K562 (cell line): ENCODE data around the gene PTGIS.

Source experiments
- CHD1 ChIP-seq: fragments of 200-600 bp; sonication (generic); IDR thresholded peaks from one replicate; pipeline ENCODE4 v1.6.1; 2012; ENCODE audit warnings: mild to moderate bottlenecking, moderate library complexity, low read length, inconsistent platforms
- FOXJ3 ChIP-seq: sonication (generic); formaldehyde crosslinking; IDR thresholded peaks from 2 replicates; pipeline ENCODE4 v1.4.0; 2020; ENCODE audit warnings: mild to moderate bottlenecking, missing genetic modification reagents
- FOXK2 ChIP-seq, 2 experiments: fragments of 450-650 bp; IDR thresholded peaks in 1 of 2; conservative IDR thresholded peaks in 1 of 2; 2 replicates each; pipeline ENCODE4 v1.6.1; 2016; ENCODE audit warnings: low read depth in 2 of 2, mild to moderate bottlenecking in 1 of 2
- HDAC6 ChIP-seq: IDR thresholded peaks from 2 replicates; pipeline ENCODE4 v1.6.1; 2012; ENCODE audit warnings: low read depth, mild to moderate bottlenecking, control low read depth, inconsistent platforms, low read length, moderate library complexity
- POLR2A ChIP-seq: fragments of 450-650 bp; conservative IDR thresholded peaks from 2 replicates; pipeline ENCODE4 v1.6.1; 2016
- POLR2B ChIP-seq: fragments of 450-650 bp; IDR thresholded peaks from 2 replicates; pipeline ENCODE4 v1.6.1; 2018; ENCODE audit warnings: low read depth; ENCODE audit not compliant: partially characterized antibody
- PRPF4 ChIP-seq: fragments of 200-400 bp; formaldehyde crosslinking; IDR thresholded peaks from one replicate; pipeline ENCODE4 v1.6.1; 2017; ENCODE audit warnings: low read length, low read depth, mild to moderate bottlenecking; ENCODE audit not compliant: insufficient read depth, poor library complexity, severe bottlenecking
- TAF1 ChIP-seq: IDR thresholded peaks from 2 replicates; pipeline ENCODE4 v1.6.1; 2011; ENCODE audit warnings: mild to moderate bottlenecking, low read length, moderate library complexity; ENCODE audit not compliant: insufficient read depth, control insufficient read depth, severe bottlenecking; ENCODE audit errors: extremely low read depth
- TF ChIP-seq, protein P1 (sequence below), 3 experiments: IDR thresholded peaks in 2 of 3; conservative IDR thresholded peaks in 1 of 3; 2 replicates each; pipeline ENCODE4 v1.5.1; 2011 to 2012; ENCODE audit warnings: low read length in 3 of 3, mild to moderate bottlenecking in 3 of 3, control low read depth in 2 of 3, improper control_type of control experiment in 1 of 3, inconsistent platforms in 1 of 3, low read depth in 1 of 3, mixed read lengths in 1 of 3, moderate library complexity in 1 of 3; ENCODE audit not compliant: insufficient read depth in 2 of 3
- TF ChIP-seq, protein P2 (sequence below): fragments of 200-600 bp; sonication (generic); IDR thresholded peaks from one replicate; pipeline ENCODE4 v1.6.1; 2012; ENCODE audit warnings: mild to moderate bottlenecking, low read depth, low read length, inconsistent platforms
- TF ChIP-seq, protein P3 (sequence below): fragments of 250-450 bp; sonication (Bioruptor Pico); IDR thresholded peaks from 2 replicates; pipeline ENCODE4 v1.4.0; 2020; ENCODE audit warnings: mild to moderate bottlenecking
- TF ChIP-seq, protein P4 (sequence below): IDR thresholded peaks from 2 replicates; pipeline ENCODE4 v1.6.1; 2016; ENCODE audit warnings: missing genetic modification characterization, missing compliant biosample characterization

DNA sequence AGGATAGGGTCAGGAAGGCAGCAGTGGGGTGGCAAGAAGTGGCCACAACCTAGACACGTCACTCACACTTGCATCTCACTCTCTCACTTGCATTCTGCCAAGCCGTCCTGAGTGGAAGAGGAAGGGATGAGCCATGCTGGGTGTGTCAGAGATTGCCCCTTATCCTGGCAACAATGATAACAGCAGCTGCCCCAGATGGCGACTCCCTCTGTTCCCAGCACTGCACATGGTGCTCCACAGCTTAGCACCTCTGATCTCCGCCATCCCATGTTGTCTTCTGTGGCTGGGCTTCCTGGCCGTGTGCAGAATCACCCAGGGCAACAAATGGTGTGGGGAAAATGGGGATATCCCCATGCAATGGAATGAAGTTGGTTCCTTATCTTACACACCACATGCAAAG is 96.5 kb downstream of the PTGIS start:
- TF ChIP-seq, protein P1, sequence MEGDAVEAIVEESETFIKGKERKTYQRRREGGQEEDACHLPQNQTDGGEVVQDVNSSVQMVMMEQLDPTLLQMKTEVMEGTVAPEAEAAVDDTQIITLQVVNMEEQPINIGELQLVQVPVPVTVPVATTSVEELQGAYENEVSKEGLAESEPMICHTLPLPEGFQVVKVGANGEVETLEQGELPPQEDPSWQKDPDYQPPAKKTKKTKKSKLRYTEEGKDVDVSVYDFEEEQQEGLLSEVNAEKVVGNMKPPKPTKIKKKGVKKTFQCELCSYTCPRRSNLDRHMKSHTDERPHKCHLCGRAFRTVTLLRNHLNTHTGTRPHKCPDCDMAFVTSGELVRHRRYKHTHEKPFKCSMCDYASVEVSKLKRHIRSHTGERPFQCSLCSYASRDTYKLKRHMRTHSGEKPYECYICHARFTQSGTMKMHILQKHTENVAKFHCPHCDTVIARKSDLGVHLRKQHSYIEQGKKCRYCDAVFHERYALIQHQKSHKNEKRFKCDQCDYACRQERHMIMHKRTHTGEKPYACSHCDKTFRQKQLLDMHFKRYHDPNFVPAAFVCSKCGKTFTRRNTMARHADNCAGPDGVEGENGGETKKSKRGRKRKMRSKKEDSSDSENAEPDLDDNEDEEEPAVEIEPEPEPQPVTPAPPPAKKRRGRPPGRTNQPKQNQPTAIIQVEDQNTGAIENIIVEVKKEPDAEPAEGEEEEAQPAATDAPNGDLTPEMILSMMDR (IDR thresholded peaks at IDR 0.05 in 2 of 3, conservative IDR thresholded peaks at IDR 0.05 in 1 of 3; ENCODE audit: insufficient read depth in 2 of 3, low read depth in 1 of 3, low read length in 3 of 3) = no peak
- TF ChIP-seq HDAC6 (no peak), TAF1 (no peak), POLR2A (no peak), PRPF4 (no peak), FOXJ3 (CRISPR knock-in tag) (no peak), FOXK2 (conservative IDR thresholded peaks at IDR 0.05 in 1 of 2, IDR thresholded peaks at IDR 0.05 in 1 of 2; ENCODE audit: low read depth in 2 of 2) (no peak), POLR2B (no peak), CHD1 (no peak)
- TF ChIP-seq, protein P2, sequence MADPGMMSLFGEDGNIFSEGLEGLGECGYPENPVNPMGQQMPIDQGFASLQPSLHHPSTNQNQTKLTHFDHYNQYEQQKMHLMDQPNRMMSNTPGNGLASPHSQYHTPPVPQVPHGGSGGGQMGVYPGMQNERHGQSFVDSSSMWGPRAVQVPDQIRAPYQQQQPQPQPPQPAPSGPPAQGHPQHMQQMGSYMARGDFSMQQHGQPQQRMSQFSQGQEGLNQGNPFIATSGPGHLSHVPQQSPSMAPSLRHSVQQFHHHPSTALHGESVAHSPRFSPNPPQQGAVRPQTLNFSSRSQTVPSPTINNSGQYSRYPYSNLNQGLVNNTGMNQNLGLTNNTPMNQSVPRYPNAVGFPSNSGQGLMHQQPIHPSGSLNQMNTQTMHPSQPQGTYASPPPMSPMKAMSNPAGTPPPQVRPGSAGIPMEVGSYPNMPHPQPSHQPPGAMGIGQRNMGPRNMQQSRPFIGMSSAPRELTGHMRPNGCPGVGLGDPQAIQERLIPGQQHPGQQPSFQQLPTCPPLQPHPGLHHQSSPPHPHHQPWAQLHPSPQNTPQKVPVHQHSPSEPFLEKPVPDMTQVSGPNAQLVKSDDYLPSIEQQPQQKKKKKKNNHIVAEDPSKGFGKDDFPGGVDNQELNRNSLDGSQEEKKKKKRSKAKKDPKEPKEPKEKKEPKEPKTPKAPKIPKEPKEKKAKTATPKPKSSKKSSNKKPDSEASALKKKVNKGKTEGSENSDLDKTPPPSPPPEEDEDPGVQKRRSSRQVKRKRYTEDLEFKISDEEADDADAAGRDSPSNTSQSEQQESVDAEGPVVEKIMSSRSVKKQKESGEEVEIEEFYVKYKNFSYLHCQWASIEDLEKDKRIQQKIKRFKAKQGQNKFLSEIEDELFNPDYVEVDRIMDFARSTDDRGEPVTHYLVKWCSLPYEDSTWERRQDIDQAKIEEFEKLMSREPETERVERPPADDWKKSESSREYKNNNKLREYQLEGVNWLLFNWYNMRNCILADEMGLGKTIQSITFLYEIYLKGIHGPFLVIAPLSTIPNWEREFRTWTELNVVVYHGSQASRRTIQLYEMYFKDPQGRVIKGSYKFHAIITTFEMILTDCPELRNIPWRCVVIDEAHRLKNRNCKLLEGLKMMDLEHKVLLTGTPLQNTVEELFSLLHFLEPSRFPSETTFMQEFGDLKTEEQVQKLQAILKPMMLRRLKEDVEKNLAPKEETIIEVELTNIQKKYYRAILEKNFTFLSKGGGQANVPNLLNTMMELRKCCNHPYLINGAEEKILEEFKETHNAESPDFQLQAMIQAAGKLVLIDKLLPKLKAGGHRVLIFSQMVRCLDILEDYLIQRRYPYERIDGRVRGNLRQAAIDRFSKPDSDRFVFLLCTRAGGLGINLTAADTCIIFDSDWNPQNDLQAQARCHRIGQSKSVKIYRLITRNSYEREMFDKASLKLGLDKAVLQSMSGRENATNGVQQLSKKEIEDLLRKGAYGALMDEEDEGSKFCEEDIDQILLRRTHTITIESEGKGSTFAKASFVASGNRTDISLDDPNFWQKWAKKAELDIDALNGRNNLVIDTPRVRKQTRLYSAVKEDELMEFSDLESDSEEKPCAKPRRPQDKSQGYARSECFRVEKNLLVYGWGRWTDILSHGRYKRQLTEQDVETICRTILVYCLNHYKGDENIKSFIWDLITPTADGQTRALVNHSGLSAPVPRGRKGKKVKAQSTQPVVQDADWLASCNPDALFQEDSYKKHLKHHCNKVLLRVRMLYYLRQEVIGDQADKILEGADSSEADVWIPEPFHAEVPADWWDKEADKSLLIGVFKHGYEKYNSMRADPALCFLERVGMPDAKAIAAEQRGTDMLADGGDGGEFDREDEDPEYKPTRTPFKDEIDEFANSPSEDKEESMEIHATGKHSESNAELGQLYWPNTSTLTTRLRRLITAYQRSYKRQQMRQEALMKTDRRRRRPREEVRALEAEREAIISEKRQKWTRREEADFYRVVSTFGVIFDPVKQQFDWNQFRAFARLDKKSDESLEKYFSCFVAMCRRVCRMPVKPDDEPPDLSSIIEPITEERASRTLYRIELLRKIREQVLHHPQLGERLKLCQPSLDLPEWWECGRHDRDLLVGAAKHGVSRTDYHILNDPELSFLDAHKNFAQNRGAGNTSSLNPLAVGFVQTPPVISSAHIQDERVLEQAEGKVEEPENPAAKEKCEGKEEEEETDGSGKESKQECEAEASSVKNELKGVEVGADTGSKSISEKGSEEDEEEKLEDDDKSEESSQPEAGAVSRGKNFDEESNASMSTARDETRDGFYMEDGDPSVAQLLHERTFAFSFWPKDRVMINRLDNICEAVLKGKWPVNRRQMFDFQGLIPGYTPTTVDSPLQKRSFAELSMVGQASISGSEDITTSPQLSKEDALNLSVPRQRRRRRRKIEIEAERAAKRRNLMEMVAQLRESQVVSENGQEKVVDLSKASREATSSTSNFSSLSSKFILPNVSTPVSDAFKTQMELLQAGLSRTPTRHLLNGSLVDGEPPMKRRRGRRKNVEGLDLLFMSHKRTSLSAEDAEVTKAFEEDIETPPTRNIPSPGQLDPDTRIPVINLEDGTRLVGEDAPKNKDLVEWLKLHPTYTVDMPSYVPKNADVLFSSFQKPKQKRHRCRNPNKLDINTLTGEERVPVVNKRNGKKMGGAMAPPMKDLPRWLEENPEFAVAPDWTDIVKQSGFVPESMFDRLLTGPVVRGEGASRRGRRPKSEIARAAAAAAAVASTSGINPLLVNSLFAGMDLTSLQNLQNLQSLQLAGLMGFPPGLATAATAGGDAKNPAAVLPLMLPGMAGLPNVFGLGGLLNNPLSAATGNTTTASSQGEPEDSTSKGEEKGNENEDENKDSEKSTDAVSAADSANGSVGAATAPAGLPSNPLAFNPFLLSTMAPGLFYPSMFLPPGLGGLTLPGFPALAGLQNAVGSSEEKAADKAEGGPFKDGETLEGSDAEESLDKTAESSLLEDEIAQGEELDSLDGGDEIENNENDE = no peak
- TF ChIP-seq, protein P3, sequence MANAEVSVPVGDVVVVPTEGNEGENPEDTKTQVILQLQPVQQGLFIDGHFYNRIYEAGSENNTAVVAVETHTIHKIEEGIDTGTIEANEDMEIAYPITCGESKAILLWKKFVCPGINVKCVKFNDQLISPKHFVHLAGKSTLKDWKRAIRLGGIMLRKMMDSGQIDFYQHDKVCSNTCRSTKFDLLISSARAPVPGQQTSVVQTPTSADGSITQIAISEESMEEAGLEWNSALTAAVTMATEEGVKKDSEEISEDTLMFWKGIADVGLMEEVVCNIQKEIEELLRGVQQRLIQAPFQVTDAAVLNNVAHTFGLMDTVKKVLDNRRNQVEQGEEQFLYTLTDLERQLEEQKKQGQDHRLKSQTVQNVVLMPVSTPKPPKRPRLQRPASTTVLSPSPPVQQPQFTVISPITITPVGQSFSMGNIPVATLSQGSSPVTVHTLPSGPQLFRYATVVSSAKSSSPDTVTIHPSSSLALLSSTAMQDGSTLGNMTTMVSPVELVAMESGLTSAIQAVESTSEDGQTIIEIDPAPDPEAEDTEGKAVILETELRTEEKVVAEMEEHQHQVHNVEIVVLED = no peak
- TF ChIP-seq, protein P4, sequence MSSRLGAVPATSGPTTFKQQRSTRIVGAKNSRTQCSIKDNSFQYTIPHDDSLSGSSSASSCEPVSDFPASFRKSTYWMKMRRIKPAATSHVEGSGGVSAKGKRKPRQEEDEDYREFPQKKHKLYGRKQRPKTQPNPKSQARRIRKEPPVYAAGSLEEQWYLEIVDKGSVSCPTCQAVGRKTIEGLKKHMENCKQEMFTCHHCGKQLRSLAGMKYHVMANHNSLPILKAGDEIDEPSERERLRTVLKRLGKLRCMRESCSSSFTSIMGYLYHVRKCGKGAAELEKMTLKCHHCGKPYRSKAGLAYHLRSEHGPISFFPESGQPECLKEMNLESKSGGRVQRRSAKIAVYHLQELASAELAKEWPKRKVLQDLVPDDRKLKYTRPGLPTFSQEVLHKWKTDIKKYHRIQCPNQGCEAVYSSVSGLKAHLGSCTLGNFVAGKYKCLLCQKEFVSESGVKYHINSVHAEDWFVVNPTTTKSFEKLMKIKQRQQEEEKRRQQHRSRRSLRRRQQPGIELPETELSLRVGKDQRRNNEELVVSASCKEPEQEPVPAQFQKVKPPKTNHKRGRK (tag) = no peak
